OCI-LY3 (cell line): Measurements from ENCODE around the gene INCA1.

ENCODE experiments used
- H2AFZ ChIP-seq: fragments of 200-600, 300-600 bp; shearing (Covaris generic); 2 replicates; pipeline ENCODE4 v1.6.0; 2014; ENCODE audit warnings: antibody characterized with exemption, low read depth, low read length
- H3K27ac ChIP-seq: fragments of 200-600, 300-600 bp; sonication (generic); 2 replicates; pipeline ENCODE4 v1.5.1; 2014; ENCODE audit warnings: mild to moderate bottlenecking, low read length, moderate library complexity, mixed read lengths
- H3K27me3 ChIP-seq: fragments of 200-600, 300-600 bp; sonication (generic); 2 replicates; pipeline ENCODE4 v1.6.1; 2014; ENCODE audit warnings: low read depth, low read length, mixed read lengths
- H3K36me3 ChIP-seq: fragments of 200-600, 300-600 bp; sonication (generic); replicated peaks from 2 replicates; pipeline ENCODE3; 2014; ENCODE audit warnings: low read depth, low read length, mixed read lengths
- H3K4me1 ChIP-seq: fragments of 300-600, 200-600 bp; sonication (generic); 2 replicates; pipeline ENCODE4 v1.6.1; 2014; ENCODE audit warnings: low read length, mixed read lengths
- H3K4me2 ChIP-seq: fragments of 200-600, 300-600 bp; sonication (generic); 2 replicates; pipeline ENCODE4 v1.6.1; 2014; ENCODE audit warnings: low read length, mixed read lengths
- H3K4me3 ChIP-seq: fragments of 300-600, 200-600 bp; sonication (generic); 2 replicates; pipeline ENCODE4 v1.5.1; 2014; ENCODE audit warnings: antibody characterized with exemption, mild to moderate bottlenecking, low read length, moderate library complexity
- H3K79me2 ChIP-seq: fragments of 300-600, 200-600 bp; shearing (Covaris generic); 2 replicates; pipeline ENCODE4 v1.6.1; 2014; ENCODE audit warnings: mild to moderate bottlenecking, low read length, mixed read lengths
- H3K9ac ChIP-seq: fragments of 300-600, 200-600 bp; shearing (Covaris generic); 2 replicates; pipeline ENCODE4 v1.6.0; 2014; ENCODE audit warnings: mild to moderate bottlenecking, low read length, moderate library complexity
- H3K9me3 ChIP-seq: fragments of 200-600, 300-600 bp; shearing (Covaris generic); 2 replicates; pipeline ENCODE4 v1.6.1; 2014; ENCODE audit warnings: low read length, mixed read lengths; ENCODE audit not compliant: insufficient read depth
- H4K20me1 ChIP-seq: fragments of 200-600, 300-600 bp; sonication (generic); 2 replicates; pipeline ENCODE4 v1.6.1; 2016; ENCODE audit warnings: low read length, mixed read lengths; ENCODE audit not compliant: insufficient read depth
- EZH2phosphoT487 ChIP-seq: fragments of 200-600 bp; shearing (Covaris generic); IDR thresholded peaks from 2 replicates; pipeline ENCODE4 v1.6.1; 2018; ENCODE audit warnings: antibody characterized with exemption, mixed run types, low read depth
- TF ChIP-seq, protein P1 (sequence below): fragments of 200-600, 300-600 bp; sonication (generic); IDR thresholded peaks from 2 replicates; pipeline ENCODE4 v1.5.1; 2014; ENCODE audit warnings: antibody characterized with exemption, low read length, low read depth

The INCA1 gene

DNA sequence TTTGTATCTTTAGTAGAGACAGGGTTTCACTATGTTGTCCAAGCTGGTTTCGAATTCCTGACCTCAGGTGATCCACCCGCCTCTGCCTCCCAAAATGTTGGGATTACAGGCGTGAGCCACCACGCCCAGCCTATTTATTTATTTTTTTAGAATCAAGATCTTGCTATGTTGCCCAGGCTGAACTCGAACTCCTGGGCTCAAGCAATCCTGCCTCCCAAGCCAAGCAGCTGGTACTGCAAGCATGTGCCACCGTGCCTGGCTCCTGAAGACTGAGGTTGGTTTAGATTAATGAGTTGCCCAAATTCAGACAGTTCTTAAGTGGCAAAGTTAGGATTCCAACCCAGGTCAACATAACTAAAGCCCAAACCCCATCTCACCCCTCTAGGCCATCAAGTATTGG lies 30.0 kb upstream of the INCA1 start:
- Histone ChIP-seq H3K9me3 (no peaks in the 10 kb centered on the region), H3K4me1 (peaks cover 10% of the 10 kb centered on the region; the same call in 1 of the 2 replicates), H2AFZ (no peak overlapping the region), H3K27me3 (no peaks in the 10 kb centered on the region), H4K20me1 (no peaks in the 10 kb centered on the region), H3K79me2 (no peaks in the 10 kb centered on the region), H3K4me2 (no peak overlapping the region), H3K27ac (no peak overlapping the region), H3K36me3 (peaks cover under 1% of the 10 kb centered on the region), H3K4me3 (no peak overlapping the region), H3K9ac (no peak overlapping the region)
- TF ChIP-seq, protein P1, sequence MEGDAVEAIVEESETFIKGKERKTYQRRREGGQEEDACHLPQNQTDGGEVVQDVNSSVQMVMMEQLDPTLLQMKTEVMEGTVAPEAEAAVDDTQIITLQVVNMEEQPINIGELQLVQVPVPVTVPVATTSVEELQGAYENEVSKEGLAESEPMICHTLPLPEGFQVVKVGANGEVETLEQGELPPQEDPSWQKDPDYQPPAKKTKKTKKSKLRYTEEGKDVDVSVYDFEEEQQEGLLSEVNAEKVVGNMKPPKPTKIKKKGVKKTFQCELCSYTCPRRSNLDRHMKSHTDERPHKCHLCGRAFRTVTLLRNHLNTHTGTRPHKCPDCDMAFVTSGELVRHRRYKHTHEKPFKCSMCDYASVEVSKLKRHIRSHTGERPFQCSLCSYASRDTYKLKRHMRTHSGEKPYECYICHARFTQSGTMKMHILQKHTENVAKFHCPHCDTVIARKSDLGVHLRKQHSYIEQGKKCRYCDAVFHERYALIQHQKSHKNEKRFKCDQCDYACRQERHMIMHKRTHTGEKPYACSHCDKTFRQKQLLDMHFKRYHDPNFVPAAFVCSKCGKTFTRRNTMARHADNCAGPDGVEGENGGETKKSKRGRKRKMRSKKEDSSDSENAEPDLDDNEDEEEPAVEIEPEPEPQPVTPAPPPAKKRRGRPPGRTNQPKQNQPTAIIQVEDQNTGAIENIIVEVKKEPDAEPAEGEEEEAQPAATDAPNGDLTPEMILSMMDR: no peak
- TF ChIP-seq EZH2phosphoT487: no peak

DNA sequence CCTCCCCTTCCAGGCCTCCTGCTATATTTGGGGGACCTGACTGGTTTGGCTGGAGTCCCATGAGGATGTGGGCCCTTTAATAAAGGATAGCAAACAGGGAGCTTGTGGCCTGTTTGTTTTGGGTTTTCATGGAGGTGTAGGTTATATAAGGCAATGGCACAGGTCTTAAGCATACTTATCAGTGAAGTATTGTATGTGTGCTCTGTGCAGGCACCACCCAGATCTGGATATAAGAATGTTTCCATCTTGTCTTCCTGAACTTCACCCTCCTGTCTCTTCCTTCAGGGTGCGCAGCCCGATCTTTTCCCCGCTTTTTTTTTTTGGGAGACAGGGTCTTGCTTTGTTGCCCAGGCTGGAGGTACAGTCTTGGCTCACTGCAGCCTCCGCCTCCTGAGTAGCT lies 27.3 kb upstream of the INCA1 start:
- Histone ChIP-seq H3K4me2 (no peak overlapping the region), H3K27ac (no peak overlapping the region), H3K4me1 (no peaks in the 10 kb centered on the region), H3K79me2 (no peaks in the 10 kb centered on the region), H3K9ac (no peak overlapping the region), H4K20me1 (no peaks in the 10 kb centered on the region), H2AFZ (no peak overlapping the region), H3K27me3 (no peaks in the 10 kb centered on the region), H3K4me3 (no peak overlapping the region), H3K36me3 (peaks cover 5% of the 10 kb centered on the region), H3K9me3 (no peaks in the 10 kb centered on the region)
- TF ChIP-seq, protein P1: no peak
- no peak for TF ChIP-seq EZH2phosphoT487

DNA sequence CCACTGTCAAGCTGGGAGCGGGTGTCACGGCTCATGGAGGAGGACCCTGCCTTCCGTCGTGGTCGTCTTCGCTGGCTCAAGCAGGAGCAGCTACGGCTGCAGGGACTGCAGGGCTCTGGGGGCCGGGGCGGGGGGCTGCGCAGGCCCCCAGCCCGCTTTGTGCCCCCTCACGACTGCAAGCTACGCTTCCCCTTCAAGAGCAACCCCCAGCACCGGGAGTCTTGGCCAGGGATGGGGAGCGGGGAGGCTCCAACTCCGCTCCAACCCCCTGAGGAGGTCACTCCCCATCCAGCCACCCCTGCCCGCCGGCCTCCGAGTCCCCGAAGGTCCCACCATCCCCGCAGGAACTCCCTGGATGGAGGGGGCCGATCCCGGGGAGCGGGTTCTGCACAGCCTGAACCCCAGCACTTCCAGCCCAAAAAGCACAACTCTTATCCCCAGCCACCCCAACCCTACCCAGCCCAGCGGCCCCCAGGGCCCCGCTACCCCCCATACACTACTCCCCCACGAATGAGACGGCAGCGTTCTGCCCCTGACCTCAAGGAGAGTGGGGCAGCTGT lies 26.3 kb upstream of the INCA1 start:
- H4K20me1 ChIP-seq: no peaks in the 10 kb centered on the region
- H3K27ac ChIP-seq: no peak overlapping the region
- no peak overlapping the region for H3K4me3 ChIP-seq
- no peaks in the 10 kb centered on the region for H3K9me3 ChIP-seq
- H3K4me1 ChIP-seq: no peaks in the 10 kb centered on the region
- no peaks in the 10 kb centered on the region for H3K27me3 ChIP-seq
- no peaks in the 10 kb centered on the region for H3K79me2 ChIP-seq
- H3K9ac ChIP-seq: no peak overlapping the region
- no peak for TF ChIP-seq EZH2phosphoT487
- TF ChIP-seq, protein P1: no peak
- H3K36me3 ChIP-seq: peaks cover 5% of the 10 kb centered on the region
- H3K4me2 ChIP-seq: no peak overlapping the region
- no peak overlapping the region for H2AFZ ChIP-seq

- Histone ChIP-seq H3K9me3 (no peaks in the 10 kb centered on the region), H3K4me3 (no peak overlapping the region), H3K4me2 (no peak overlapping the region), H3K27me3 (no peaks in the 10 kb centered on the region), H3K27ac (no peak overlapping the region), H3K9ac (no peak overlapping the region), H3K79me2 (no peaks in the 10 kb centered on the region), H3K4me1 (no peaks in the 10 kb centered on the region), H3K36me3 (peaks cover 5% of the 10 kb centered on the region), H2AFZ (no peak overlapping the region), H4K20me1 (no peaks in the 10 kb centered on the region)
- TF ChIP-seq, protein P1: no peak
- TF ChIP-seq EZH2phosphoT487: no peak
Observed at GRCh38 chr17:5022171-5022711, 24.9 kb upstream of the INCA1 start.
